SW480 (cell line): Measurements from ENCODE around the gene CIRBP.
A peak's percentile ranks its signal among the peaks of the same experiment; 100 is the strongest.

ENCODE experiments used
- DNase-seq: peaks from one replicate; pipeline ENCODE4 v3.0.0-alpha.2; 2016; ENCODE audit warnings: low spot score

CIRBP gene

GRCh38 chr19:1256646-1257474 lies 12.3 kb upstream of the CIRBP start:
- DNase-seq = no peak

DNA sequence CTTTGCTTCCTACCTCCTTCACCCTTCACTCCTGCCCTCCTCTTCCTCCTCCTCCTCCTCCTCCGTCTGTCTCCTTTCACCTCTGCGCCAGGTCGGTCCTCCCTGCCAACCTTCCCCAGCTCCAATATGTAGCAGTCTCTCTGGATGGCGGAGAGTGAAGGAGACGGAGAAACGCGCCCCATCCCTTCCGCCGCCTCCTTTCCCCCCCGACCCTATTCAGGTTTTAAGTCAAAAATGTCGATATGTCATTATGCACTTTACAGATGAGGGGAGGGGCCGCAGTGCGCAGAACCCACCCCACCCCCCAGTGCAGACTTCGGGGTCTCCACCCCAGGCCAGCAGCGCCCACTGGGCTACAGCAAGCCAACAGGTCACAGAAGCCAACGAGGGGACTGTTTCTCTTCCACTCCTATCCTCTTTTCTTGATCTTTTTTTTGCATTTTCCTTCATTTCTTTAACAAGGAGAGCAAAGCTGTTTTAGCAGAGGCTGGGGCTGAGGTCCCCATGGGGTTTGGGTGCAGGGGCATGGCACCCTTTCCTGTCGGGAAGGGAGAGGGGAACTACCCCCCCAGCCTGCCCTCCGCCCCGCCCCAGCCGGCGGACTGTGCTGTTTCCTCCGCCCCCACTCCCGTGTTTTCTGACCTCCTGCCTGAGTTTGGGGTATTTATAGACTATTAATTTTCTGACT lies 11.5 kb upstream of the CIRBP start:
- DNase-seq = no peak

DNA sequence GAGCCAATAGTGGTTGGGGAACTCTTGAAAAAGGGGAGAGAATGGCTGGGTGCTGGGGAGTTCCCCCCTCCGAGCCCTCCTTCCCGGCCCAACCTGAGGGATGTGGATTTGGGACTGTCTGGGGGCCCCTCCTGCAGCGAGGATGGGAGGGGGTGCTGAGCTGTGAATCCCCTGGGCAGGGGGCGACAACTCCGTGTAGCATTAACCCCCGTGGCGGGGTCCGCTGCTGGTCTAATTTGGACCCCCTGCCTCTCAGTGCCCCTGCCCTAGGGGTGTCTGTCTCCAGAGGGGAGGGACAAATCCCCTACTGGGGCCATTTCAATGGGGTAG lies 11.0 kb upstream of the CIRBP start:
- DNase-seq = no peak

- DNase-seq = no peak
Observed at GRCh38 chr19:1258707-1259205, 10.4 kb upstream of the CIRBP start.

GRCh38 chr19:1259206-1259875 lies 9.8 kb upstream of the CIRBP start:
- DNase-seq = peak; percentile 81

- DNase-seq = no peak
Observed at GRCh38 chr19:1259876-1260748, 9.0 kb upstream of the CIRBP start.

DNA sequence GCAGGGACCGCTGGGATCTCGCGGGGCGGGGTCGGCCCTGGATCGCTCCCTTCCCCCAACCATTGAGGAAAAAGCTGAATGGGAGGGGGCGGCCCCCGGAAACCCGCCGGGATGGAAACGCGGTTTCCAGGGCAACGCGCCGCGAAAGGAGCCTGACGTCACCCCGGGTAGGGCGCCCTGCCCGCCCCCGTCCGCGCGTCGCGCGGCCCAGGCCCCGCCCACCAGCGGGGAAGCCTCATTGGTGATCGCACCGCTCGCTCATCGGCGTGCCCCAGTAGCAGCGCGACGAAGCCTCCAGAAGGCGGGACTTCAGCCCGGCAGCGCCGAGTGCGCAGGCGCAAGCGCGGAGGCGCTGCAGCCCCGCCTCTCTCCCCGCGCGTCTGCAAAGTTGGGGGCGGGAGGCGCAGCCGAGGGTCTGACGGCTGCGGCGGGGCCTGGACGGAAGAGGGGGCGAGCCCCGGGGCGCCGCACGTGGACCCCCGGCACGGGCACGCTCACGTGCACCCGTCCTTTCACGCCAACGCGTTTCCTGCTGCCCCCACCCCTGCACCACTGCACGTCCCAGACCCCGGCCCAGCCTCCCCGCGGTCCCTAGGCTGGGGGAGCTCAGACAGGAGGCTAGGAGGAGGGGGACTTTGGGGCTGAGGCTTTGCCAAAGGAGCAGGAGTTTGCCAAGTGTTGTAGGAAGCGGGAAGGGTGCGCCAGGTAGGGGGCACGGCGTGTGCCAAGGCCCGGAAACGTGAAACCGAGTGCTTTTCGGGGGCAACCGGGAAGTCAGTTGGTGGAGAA lies 8.2 kb upstream of the CIRBP start:
- DNase-seq = peak; percentile 83

DNA sequence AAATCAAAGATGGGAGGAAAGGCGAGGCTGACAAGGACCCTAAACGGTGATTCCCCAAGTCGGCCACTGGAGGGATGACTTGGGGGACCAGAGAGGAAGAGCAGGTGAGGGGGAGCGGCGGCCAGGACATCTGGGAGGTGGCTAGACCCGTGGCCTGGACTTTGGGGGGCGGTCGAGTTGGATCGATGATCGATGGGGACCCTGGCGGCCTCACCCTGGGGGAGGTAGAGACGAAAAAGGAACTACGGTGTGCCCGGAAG lies 7.7 kb upstream of the CIRBP start:
- no peak for DNase-seq

- peak; percentile 77 for DNase-seq
Observed at GRCh38 chr19:1261798-1262622, 7.1 kb upstream of the CIRBP start.

GRCh38 chr19:1262623-1263123 lies 6.5 kb upstream of the CIRBP start:
- no peak for DNase-seq

DNA sequence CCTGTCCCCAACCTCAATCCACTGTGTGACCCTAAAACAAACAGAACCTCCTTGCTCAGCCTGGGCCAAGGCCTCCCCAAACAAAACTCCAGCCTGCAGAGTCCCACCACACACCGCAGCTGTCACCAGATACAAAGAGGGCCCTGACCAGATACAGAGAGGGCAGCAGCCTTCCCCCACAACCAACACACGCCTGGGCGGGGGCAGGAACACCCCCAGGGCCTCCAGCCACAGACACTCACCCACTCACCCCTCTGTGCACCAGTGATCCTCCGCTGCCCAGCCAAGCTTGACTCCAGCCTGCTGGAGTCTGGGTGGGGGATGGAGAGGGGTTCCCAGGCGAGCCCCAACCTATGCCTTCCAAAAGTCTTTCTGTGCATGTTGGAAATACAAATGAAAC lies 5.9 kb upstream of the CIRBP start:
- DNase-seq = no peak

GRCh38 chr19:1264801-1265614 lies 4.1 kb upstream of the CIRBP start:
- peak; percentile 75 for DNase-seq

- DNase-seq = peak; percentile 75
Observed at GRCh38 chr19:1265615-1266128, 3.5 kb upstream of the CIRBP start.

DNA sequence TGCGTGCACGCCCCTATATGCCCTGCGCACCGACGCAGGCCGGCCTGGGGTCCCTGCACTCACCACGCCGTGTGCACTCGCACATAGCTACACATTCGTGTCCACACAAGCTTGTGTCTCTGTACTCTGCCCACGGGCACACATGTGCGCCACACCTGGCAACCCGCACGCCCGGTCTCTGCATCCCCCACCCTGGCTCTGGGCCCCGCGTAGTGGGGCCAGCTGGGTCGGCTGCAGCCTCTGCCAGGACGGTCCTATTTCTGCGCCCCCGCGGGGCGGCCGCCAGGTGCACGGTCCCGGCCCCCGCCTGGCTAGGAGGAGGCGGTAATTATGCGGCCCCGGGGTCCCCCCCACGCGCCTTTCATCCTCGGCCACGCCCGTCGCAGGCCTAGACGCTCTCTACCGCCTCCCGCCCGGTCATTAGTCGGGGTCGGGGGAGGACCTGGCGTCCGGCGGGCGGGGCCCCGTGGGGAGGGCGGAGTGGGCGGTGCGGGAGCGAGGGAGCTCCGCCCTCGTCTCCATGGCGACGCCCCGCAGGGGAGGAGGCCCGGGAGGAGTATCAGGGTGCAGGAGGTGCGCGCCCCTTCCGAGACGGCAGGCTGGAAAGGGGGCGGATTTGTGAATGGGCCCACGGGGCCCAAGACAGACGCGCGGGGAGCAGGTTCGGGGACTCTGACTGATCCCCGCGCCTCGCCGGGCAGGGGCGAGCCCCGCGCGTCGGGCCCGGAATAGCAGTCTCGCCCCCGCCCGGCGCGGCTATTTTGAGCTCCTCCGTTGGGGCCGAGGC lies 2.8 kb upstream of the CIRBP start:
- peak; percentile 82 for DNase-seq

DNA sequence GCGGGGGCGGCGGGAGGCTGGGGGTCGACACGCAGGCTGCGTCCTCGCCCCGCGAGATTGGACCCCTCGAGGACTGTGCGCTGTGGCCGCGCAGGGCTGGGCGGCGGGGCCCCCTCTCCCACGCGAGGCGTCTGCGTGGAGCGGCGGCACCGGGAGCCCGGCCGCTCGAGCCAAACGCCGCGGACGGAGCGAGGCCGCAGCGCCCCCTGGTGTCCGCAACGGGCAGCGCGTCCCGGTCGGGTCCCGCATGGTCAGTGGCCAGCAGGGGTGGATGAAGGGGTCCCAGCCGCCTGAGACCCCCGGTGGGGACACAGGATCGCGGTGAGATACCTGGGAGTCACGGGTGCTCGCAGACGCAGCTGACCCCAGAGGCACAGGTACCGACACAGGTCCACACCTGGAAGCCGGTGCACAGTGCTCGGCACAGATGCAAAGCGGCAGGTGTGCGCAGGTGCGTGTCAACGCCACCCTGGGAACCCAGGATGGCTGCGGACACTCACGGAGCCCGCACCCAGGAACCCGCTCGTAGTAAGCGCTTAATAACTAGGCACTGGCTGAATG lies 2.1 kb upstream of the CIRBP start:
- no peak for DNase-seq

DNA sequence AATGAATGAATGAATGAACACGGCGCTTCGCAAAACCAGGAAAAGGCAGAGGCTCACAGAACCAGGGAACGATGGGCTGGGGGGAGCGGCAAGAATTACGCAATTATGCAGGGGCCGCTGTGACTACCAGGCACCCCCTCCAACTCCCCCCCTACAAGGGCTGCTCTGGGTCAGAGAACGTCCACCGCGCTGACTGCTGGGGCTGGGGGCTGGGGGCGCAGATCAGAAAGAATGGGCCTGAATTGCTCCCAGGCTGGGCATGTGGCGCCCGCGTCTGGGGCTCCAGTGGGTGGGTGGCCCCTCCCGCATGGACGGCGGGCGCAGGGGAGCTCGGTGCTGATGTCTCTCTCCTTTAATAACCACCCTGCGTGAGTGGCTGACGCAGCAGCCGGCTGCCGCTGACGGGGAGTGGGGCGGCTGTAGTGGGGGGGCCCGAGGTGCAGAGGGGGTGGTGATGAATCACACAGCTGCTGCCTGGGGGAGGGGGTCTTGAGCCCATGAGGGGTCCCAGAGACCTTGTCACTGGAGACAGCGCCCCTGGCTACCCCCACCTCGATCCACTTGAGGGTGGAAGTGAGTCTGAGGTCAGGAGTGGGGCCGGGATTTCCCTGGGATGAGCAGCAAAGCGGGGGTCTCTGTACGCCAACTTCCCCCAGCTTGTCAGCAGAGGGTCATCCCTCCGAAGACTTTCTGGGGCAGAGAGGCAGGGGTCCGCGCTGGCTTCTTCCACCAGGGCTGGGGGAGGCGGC lies 1.5 kb upstream of the CIRBP start:
- no peak for DNase-seq
